Midbrain (tissue), 1 donor: Measurements from ENCODE around the gene RBP2.
A peak's percentile ranks its signal among the peaks of the same experiment; 100 is the strongest.

Experiments used
- DNase-seq: peaks from one replicate; lab custom pipeline; 2025; lab: John Stamatoyannopoulos, UW

RBP2 gene

GRCh38 chr3:139480585-139480984 is 4.3 kb upstream of the RBP2 start:
- no peak for DNase-seq

GRCh38 chr3:139477710-139478640 is 1.7 kb upstream of the RBP2 start:
- DNase-seq, result no peak

DNA sequence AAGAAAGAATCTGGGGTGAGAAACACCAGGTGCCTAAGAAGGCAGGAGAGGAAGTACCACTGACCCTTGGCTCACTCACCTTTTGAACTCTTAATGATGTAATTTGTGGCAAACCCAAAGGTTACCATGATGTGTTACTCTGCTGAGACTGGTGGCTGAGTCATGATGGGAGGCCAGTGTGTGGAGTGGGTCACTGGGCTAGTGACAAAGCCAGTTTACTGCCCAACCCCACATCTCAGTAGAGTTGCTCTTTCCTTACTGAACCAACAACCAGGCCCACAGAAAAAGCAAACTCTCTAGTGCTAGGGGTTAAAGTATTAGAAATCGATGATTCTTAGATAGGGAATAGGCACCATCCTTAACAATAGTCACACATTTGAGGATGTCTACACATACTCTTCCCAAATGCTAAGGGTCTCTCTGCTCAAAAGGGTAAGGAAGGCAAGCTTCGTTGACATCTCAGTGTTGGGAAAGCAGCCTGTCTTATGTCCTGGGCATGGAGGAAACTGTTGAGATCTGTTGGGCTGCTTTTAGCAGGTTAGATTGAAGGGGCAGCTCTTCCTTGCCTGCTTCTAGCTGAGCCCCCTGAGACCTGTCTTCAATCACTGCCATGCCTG is 3.1 kb downstream of the RBP2 start:
- DNase-seq, result no peak

- DNase-seq, result no peak
Observed at GRCh38 chr3:139472380-139473010, 3.8 kb downstream of the RBP2 start.

- DNase-seq, result no peak
Observed at GRCh38 chr3:139470199-139470598, 6.1 kb downstream of the RBP2 start.

DNA sequence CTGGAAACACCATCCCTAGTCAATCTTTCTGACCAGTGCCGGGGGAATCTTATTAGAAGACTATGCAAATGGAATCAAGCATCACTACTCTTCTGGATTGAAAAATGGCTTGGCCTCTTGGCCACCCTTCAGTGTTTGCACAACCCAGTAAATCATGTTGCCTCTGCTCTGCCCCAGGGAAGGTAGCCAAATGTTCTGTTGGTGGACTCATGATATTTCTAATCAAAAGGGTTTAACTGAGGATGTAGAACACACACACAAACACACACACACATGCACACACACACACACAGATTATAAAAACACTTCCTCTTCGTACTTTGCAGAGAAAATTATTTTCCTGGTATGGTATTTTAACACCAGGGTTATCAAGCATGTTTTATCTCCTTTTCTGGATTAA is 7.9 kb downstream of the RBP2 start:
- DNase-seq, result no peak

GRCh38 chr3:139466360-139466759 is 10.0 kb downstream of the RBP2 start:
- DNase-seq, result no peak

GRCh38 chr3:139465636-139466035 is 10.7 kb downstream of the RBP2 start:
- DNase-seq, result no peak

DNA sequence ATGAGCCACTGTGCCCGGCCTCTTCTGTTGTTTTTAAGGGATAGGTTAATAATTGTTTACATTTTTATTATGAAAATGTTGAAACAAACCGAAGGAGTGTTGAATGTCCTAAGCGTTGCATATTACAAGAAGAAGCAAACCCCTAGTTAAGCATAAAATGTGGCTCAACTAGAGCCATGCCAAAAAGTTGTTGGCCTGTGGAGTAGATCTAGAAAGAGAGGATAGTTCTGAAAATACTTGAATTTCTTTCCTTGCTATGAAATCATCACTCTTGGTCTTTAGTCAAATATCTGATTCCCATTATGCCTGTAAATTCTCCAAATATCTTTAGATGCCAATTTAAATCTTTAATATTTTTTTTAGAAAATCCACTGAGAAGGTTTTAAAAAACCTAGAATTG is 12.8 kb downstream of the RBP2 start:
- DNase-seq, result no peak

- no peak for DNase-seq
Observed at GRCh38 chr3:139460529-139460928, 15.8 kb downstream of the RBP2 start.

DNA sequence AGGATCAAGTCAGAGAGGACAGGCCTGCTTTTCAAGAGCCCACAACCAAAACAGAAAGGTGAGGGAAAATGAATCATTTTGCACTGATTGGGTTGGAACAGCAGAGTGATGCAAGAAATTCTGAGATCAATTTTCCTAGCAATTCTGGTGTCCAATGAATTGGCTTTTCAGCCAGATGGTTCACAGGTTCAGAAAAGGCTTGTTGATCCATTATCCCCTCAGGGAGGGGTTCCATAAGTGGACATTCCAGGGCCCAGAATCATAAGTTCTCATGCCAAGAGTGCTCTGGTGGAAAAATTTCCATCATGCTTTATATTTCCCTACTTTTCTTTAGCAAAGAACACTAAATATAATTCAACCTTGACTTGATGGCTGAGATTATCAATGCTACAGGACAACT is 16.2 kb downstream of the RBP2 start:
- no peak for DNase-seq

GRCh38 chr3:139458348-139458747 is 18.0 kb downstream of the RBP2 start:
- no peak for DNase-seq

DNA sequence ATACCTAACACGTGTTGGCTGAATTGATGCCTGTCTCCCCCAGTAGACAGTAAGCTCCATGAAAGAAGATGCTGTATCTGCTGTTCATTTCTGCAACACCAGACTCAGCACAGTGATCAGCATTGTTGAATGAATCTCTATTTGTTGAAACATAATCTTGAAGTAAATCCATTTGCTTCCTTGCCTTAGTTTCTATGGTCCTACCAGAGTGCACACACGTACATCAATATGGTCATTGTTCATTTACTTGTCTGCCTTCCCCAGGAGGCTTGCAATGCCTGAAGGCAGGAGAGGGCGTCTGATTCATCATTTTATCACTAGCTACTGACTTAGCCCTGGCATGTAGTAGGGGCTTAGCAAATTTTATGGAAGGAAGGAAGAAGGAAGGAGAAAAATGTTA is 19.2 kb downstream of the RBP2 start:
- no peak for DNase-seq

DNA sequence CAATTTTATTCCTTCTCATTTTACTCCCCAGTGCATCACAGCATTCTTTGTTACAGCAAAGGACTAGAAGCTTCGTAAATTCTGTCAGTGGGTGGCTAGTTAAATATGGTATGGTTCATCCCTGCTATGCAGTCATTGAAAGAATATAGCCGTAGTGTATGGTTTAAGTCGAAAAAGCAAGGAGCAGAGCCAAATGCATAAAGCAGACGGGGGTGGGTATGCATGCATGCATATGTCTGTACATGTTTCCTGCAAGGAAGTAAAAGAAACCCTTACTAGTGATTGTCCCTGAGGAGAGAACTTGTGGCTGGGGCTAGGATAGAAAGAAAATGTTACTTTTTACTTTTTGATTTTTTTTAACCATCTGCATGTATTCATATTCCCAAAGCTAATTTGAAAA is 19.9 kb downstream of the RBP2 start:
- DNase-seq, result no peak

DNA sequence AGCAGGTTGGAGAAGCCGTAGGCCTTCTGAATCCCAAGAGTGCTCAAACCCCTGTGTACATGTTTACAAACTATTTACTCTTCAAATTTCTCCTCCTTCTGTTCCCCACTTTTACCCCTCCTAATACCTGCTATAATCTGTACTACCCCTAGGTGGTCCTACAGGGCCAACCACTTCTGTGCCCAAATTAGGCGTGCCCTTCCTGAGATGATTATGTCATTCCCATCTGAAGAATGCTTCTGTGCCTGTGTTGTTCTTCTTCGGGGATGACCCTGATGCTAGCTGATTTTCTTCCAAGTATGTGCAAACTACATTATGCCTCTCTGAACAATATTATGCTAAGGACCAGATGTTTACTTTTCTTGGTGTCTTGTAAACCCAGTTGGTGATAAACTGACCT is 20.5 kb downstream of the RBP2 start:
- DNase-seq, result no peak

- no peak for DNase-seq
Observed at GRCh38 chr3:139455206-139455605, 21.1 kb downstream of the RBP2 start.

- no peak for DNase-seq
Observed at GRCh38 chr3:139454346-139454745, 22.0 kb downstream of the RBP2 start.

- no peak for DNase-seq
Observed at GRCh38 chr3:139450159-139450558, 26.2 kb downstream of the RBP2 start.

DNA sequence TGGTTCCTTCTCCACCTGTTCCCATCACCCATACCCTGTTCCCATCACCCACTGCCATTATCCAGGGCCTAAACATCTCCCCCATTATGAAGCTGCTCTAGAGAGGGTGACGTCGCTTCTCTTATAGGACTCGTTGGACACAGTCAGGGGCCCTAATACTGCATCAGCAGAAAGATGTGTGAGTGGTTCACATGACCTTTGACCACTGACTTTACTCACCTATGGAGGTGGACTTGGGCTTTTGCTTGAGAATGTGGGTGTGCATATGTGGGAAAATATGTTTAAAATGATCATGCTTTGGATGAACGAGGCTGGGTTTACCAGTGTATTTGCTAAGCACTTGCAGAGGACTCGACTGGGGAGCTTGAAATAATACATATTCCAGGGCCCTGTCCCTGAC is 26.8 kb downstream of the RBP2 start:
- DNase-seq, result no peak

DNA sequence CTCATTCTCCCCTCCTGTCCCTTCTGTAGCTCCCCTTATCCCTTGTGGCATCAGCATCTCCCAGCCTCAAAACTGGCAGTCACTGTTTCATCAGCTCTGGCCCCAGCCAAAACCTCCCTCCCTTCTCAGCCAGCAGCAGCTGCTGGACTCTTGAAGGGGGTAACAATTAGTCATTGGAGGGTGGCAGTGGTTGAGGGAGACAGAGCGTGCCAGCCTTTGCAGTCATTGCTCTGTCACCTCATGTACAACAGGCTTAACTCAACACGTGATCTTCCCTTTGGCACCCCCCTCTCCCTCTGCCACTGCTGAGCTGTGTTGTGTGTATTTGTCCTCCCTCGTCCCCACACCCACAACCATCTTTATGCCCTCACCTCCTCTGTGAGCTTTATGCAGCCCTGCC is 28.2 kb downstream of the RBP2 start:
- peak; percentile 80 for DNase-seq

GRCh38 chr3:139447486-139447885 is 28.8 kb downstream of the RBP2 start:
- DNase-seq, result no peak

- no peak for DNase-seq
Observed at GRCh38 chr3:139444446-139444845, 31.9 kb downstream of the RBP2 start.

DNA sequence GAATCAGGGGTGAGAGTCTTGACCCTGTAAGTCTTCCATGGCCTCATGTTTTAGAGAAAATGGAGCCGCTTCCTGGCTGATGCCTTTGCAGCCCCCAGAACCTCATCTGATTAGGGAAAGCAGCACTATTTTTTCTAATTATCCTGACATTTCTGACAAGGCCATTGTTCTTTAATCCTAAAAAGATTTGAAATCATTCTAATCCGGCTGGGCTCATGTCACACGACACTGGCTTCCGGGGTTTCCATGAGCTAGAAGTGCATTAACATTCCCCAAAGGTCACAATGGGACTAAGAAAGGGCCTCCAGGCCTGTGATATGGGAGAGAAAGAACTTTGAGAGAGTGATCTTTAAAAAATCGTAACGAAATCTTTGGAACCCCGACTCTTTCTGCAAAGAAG is 33.1 kb downstream of the RBP2 start:
- DNase-seq, result no peak
